Measurements from ENCODE around the gene TESK2. TPM values are rescaled to one million over a fixed set of nuclear protein-coding genes. Genes with fewer than 3 reads are reported as not detected.
"Not testable (repeated sequence)": the region's sequence is repeated elsewhere in the genome, so short reads cannot be mapped to it uniquely, and the experiment has no call there.

TESK2 gene, protein sequence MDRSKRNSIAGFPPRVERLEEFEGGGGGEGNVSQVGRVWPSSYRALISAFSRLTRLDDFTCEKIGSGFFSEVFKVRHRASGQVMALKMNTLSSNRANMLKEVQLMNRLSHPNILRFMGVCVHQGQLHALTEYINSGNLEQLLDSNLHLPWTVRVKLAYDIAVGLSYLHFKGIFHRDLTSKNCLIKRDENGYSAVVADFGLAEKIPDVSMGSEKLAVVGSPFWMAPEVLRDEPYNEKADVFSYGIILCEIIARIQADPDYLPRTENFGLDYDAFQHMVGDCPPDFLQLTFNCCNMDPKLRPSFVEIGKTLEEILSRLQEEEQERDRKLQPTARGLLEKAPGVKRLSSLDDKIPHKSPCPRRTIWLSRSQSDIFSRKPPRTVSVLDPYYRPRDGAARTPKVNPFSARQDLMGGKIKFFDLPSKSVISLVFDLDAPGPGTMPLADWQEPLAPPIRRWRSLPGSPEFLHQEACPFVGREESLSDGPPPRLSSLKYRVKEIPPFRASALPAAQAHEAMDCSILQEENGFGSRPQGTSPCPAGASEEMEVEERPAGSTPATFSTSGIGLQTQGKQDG
- 2.3 and 3.3 TPM in 2 replicates for polyA plus RNA-seq (2014; cell fraction: cytosol; rRNA removed)
- 1.7 and 2.1 TPM in 2 replicates for polyA plus RNA-seq (2014; cell fraction: nucleus; rRNA removed)

- DNase-seq (ENCODE audit: low spot score), result peak; percentile 99
These were observed at the start of gene TESK2 for GRCh38 chr1:45490626-45491486. TSS of gene TESK2 (minus strand) at chr1:45491163. CDS start at chr1:45457785, 33,378 bp downstream.

DNA sequence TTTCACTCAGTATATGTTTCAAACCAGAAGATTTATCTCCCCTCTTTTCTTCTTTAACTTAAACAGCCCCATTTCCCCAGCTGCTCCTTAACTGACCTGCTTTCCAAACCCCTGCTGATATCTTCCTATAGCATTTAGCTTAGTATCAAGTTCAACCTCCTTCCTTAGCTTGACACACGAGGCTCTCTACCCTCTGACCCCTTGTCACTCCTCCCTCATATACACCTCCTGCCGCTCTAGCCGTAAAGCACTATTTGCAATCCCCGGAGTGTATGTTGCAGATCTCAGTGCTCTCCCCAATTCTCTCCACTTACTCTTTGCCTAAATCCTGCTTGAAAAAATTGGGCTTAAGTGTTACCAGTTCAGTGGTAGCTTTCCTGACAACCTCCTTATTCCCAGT, 45.9 kb upstream of the TESK2 start:
- DNase-seq (ENCODE audit: low spot score), result no peak

DNA sequence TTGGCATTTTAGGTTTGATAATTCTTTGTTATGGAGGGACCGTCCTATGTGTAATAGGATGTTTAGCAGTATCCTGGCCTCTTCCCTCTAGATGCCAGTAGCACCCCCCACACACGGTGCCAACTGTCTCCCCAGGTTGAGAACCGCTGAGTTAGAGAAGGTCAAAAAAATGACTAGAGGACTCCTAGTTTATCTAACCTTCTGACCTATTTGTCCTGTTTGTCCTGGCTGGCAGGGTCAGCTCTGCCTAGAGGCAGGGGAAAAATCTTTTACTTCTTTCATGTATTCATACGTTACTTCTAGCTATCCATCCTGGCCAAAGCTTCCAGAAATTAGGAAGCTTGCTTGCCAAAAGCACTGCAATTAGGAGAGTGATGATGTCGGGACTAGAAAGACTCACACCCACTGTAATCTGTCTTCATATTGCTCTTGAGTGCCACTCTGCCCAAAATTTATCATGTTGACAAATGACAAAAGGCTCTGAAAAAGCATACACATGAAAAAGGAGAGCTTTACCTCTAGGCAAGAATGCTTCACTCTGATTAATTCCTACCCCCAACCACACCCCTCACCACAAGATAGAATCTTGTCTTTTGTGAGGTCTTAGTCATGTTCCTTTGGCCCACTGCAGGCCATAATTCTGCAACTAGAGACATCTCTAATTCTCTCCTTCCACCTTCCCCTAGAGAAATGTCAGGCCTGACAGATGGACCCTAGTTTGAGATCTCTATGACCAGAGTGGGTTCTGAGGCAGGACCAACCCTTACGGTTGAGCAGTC, 45.2 kb upstream of the TESK2 start:
- no peak for DNase-seq (ENCODE audit: low spot score)

DNA sequence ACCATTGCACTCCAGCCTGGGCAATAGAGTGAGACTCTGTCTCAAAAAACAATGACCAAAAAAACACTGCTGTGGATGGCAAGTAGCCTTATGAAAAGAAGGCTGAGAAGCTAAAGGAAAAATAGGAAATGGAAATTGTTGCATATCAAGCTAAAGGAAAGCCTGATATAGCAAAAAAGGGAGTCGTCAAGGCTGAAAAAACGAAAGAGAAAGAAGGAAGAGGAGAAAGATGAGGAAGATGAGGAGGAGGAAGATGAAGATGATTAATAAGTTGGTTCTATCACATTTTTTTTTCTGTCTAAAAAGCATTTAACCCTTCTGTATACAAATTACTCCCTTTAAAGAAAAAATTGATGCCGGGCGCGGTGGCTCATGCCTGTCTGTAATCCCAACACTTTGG, 40.9 kb upstream of the TESK2 start:
- no peak for DNase-seq (ENCODE audit: low spot score)

- no peak for DNase-seq (ENCODE audit: low spot score)
These were observed 39.7 kb upstream of the TESK2 start for GRCh38 chr1:45530632-45531135.

- DNase-seq (ENCODE audit: low spot score), result no peak
These were observed 35.2 kb upstream of the TESK2 start for GRCh38 chr1:45526135-45526644.

DNA sequence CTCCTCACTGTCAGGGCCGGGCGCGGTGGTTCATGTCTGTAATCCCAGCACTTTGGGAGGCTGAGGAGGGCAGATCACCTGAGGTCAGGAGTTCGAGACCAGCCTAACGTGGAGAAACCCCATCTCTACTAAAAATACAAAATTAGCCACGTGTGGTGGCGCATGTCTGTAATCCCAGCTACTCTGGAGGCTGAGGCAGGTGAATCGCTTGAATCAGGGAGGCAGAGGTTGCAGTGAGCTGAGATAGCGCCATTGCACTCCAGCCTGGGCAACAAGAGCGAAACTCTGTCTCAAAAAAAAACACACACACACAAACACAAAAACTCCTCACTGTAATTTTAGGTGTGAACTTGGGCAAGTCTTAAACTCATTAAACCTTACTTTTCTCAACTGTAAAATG, 33.0 kb upstream of the TESK2 start:
- not testable (repeated sequence) for DNase-seq (ENCODE audit: low spot score)

DNA sequence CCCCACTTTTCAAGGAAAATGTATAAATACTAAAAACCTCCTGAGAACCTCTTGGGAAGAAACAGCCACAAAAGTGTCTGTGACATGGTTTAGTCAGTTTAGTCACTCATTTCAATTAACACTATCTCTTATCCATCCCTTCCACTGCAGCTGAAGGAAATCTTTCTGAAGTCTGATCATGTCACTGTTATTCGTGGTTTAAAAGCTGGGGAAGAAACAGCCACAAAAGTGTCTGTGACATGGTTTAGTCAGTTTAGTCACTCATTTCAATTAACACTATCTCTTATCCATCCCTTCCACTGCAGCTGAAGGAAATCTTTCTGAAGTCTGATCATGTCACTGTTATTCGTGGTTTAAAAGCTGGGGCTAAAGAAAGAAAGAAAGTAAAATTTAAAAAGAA, 32.6 kb upstream of the TESK2 start:
- not testable (repeated sequence) for DNase-seq (ENCODE audit: low spot score)

- no peak for DNase-seq (ENCODE audit: low spot score)
These were observed 31.6 kb upstream of the TESK2 start for GRCh38 chr1:45522324-45523104.

DNA sequence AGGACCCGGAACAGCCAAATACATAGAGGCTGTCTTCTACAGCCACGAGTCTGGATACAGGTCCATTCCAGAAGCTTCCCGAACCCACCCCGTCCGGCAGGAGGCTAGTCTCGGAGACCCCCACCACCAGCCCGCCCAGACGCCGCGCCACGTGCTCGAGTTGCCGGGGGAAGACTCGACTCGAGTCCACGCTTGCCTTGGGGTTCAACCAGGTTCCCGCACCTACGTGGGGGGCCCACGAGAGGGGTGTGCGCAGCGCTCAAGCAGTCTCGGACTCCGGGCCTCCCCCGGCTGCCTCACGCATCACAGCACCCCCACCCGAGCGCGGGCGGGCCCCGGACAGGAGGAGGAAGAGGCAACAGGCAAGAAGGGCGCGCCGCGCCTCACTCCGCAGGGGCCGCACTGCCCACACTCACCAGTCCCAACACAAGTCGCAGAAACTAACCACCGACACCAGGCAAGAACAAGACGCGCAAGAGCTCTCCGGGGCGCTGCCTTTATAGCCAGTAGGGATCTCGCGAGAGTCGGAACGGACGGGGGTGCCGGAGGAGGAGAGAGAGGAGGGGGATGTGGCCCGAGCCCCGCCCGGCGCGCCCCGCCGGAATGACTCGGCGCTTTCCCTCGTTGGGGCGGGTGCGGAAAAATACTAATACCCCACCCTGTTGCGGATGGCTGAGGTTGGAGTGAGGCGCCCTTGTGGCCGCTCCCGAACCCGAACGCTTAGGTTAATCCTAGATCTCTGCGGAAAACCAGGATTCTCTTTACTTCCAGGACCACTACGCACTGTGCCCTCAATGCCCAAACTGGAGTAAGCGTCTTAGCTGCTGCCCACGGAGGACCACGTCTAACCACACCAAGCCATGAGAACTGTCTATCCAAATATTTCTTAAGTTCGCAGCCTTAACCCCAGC, 30.7 kb upstream of the TESK2 start, which contains the start of gene PRDX1:
PRDX1 (minus strand) TSS at position 472 of the 911 bp plus-strand sequence. CDS start 2,841 bp downstream, outside the sequence.
- DNase-seq (ENCODE audit: low spot score), result peak; percentile 96

- DNase-seq (ENCODE audit: low spot score), result not testable (repeated sequence)
These were observed 28.8 kb upstream of the TESK2 start for GRCh38 chr1:45519774-45520173.

DNA sequence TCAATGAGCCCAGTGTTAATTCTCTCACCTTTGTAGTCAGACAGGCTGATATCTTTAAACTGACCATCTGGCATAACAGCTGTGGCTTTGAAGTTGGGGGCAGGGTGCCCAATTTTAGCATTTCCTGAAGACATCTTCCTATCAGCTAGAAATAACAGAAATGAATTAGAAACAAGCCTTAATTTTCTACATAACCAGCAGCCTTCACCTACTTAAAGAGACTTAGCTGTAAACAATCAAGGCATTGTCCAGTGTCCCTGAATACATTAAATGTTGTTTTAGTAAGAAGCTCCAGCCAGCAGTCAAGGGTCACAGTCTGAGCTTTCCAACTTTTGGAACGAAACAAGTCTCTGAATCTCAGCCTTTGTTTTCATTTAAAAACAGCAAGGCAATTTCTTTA, 27.9 kb upstream of the TESK2 start:
- DNase-seq (ENCODE audit: low spot score), result no peak

DNA sequence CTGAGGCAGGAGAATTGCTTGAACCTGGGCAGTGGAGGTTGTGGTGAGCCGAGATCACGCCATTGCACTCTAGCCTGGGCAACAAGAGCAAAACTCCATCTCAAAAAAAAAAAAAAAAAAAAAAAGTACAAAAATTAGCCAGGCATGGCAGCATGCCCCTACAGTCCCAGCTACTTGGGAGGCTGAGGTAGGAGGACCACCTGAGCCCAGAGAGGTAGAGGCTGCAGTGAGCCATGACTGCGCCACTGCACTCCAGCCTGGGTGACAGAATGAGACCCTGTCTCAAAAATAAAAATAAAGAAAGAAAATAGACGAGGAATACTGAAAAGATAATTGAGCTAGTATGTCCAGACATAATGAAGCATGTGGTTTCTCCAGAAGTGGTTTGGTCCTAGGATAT, 27.4 kb upstream of the TESK2 start:
- not testable (repeated sequence) for DNase-seq (ENCODE audit: low spot score)

DNA sequence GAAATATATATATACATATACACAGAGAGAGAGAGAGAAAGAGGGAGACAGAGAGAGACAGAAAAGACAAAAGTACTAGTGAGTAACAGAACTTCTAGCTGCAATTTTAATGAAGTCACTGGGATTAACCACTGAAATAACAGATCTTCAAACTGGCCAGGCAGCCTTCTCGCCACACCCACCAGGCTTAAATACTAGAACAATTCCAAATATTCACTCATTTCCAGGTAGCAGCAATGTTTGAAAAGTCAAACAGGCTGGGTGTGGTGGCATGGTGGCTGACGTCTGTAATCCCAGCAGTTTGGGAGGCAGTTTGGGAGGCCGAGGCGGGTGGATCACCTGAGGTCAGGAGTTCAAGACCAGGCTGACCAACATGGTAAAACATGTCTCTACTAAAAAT, 25.5 kb upstream of the TESK2 start:
- DNase-seq (ENCODE audit: low spot score), result no peak

- DNase-seq (ENCODE audit: low spot score), result no peak
These were observed 25.1 kb upstream of the TESK2 start for GRCh38 chr1:45516036-45516435.

GRCh38 chr1:45513532-45514260, 22.7 kb upstream of the TESK2 start:
- not testable (repeated sequence) for DNase-seq (ENCODE audit: low spot score)

- DNase-seq (ENCODE audit: low spot score), result peak; percentile 68
These were observed 21.7 kb upstream of the TESK2 start for GRCh38 chr1:45512641-45513054.

GRCh38 chr1:45510972-45511527, 20.1 kb upstream of the TESK2 start:
- no peak for DNase-seq (ENCODE audit: low spot score)
